Pancreas (tissue), 10 donors: ENCODE results near the gene EP400. TPM values are rescaled to one million over a fixed set of nuclear protein-coding genes. Genes with fewer than 3 reads are reported as not detected.

ENCODE experiments used
- ATAC-seq, 4 donors: fragments of 200-7000 bp; cut with Tn5 transposase; one replicate each; pipeline versions ENCODE4 v1.8.0 to v1.9.1; 2020; ENCODE audit warnings: mild to moderate bottlenecking in 4 of 4, moderate library complexity in 4 of 4
- DNase-seq, 6 donors: peaks; one replicate each; pipeline ENCODE4 v3.0.0-alpha.2; 2020
- FAIRE-seq: peaks from 2 replicates; lab custom pipeline; 2012; peaks lifted over from hg19 to GRCh38; lab: Jason Lieb, UNC
- H3K27ac ChIP-seq, 4 donors: fragments of 200-600 bp; sonication (generic); 1 replicate in 3 of 4; 2 replicates in 1 of 4; pipeline versions ENCODE4 v1.5.0 to v1.8.0; 2020
- H3K27me3 ChIP-seq, 4 donors: fragments of 200-600 bp; one replicate each; pipeline ENCODE4 v1.8.0; 2021
- H3K36me3 ChIP-seq, 3 donors: fragments of 200-600 bp; sonication (generic) in 1 of 3; one replicate each; pipeline versions ENCODE4 v1.5.0 to v1.8.0; 2020 to 2021
- H3K4me1 ChIP-seq, 3 donors: fragments of 200-600 bp; one replicate each; pipeline ENCODE4 v1.8.0; 2021
- H3K4me3 ChIP-seq, 4 donors: fragments of 200-600 bp; sonication (generic) in 2 of 4; one replicate each; pipeline versions ENCODE4 v1.5.0 to v1.8.0; 2020 to 2021
- H3K9me3 ChIP-seq, 4 donors: fragments of 200-600 bp; one replicate each; pipeline ENCODE4 v1.8.0; 2021
- CTCF ChIP-seq, 4 donors: fragments of 200-600 bp; sonication (generic) in 3 of 4; IDR thresholded peaks; one replicate each; pipeline versions ENCODE4 v1.5.0 to v1.8.0; 2021; ENCODE audit warnings: antibody characterized with exemption in 4 of 4
- WGBS, 2 donors: extraction: QIAGEN DNeasy Blood & Tissue Kit; methylation state at CpG; one replicate each; pipeline ENCODE4 v1.1.7; 2013; 5-methylcytosine and 5-hydroxymethylcytosine counted together
- intact Hi-C, 3 donors: fragments of 100-400 bp; cut with DNase I; formaldehyde crosslinking; loops; one replicate each; pipeline versions ENCODE4 v1.11.1 to v1.14.2; 2022
- polyA plus RNA-seq, 2 donors: library from polyadenylated mRNA; stranded (reverse); fragments of 200-250 nt; gene quantifications; one replicate each; pipeline ENCODE4 v1.2.3, GENCODE V29; 2013
- total RNA-seq, 6 donors: library from RNA; stranded (reverse); fragmentation: NEBNext Ultra II Directional in 4 of 6; extraction: Animal tissue kit (Norgen Biotek cat#: 25700) in 4 of 6; gene quantifications; one replicate each; pipeline versions ENCODE4 v1.2.1 to v1.2.4, GENCODE V29; 2021 to 2023
- donor health status: healthy with polysubstance abuse.
- donor health status: DM: no; HTN: no; CAD: no; lungs with moderate emphysema.
- donor health status: DM: no; HTN: no; CAD: no.
- donor health status: control.
- donor health status: control.
- donor health status: Bipolar disorder and iron deficiency.
- donor health status: DM: yes; HTN: yes; CAD: no.
- donor health status: DM: no; HTN: no; CAD: no.
- donor health status: DM: no; HTN: no; CAD: no.
- donor health status: DM: yes; HTN: yes; CAD: no.

Gene EP400
- total and polyA plus RNA-seq, 8 donors: 15.9 to 24.3 (median 16.7) TPM

GRCh38 chr12:131918311-131919050 lies 31.3 kb upstream of the EP400 start:
- TF ChIP-seq CTCF (IDR thresholded peaks at IDR 0.05): no peak
- intact Hi-C loops: no loop called here
- no peaks in the 10 kb centered on the region for H3K4me1 ChIP-seq
- H3K36me3 ChIP-seq: peaks cover 0 to 70% (median 52%) of the 10 kb centered on the region in 3 donors
- H3K9me3 ChIP-seq: no peaks in the 10 kb centered on the region
- H3K27me3 ChIP-seq: no peaks in the 10 kb centered on the region
- WGBS, 2 donors: 88 to 92% methylated on average over 18 to 20 of the region's 20 CpGs
- no peak overlapping the region for H3K27ac ChIP-seq
- ATAC-seq (no peak), DNase-seq (peak in 2 of 6 donors; percentile 24 to 55), FAIRE-seq (no peak)
- no peak overlapping the region for H3K4me3 ChIP-seq

GRCh38 chr12:131919051-131919347 lies 30.7 kb upstream of the EP400 start:
- Histone ChIP-seq H3K4me1 (no peaks in the 10 kb centered on the region), H3K36me3 (peaks cover 0 to 65% (median 52%) of the 10 kb centered on the region in 3 donors), H3K27me3 (no peaks in the 10 kb centered on the region), H3K4me3 (no peak overlapping the region), H3K27ac (no peak overlapping the region), H3K9me3 (no peaks in the 10 kb centered on the region)
- ATAC-seq (no peak), FAIRE-seq (no peak), DNase-seq (peak in 1 of 6 donors; percentile 72)
- WGBS, 2 donors: 96% methylated on average over 19 of the region's 19 CpGs
- intact Hi-C loops: no loop called here
- TF ChIP-seq CTCF (IDR thresholded peaks at IDR 0.05): no peak

GRCh38 chr12:131919366-131920156 lies 30.2 kb upstream of the EP400 start:
- ATAC-seq (peak in 2 of 4 donors; percentile 2 to 10), FAIRE-seq (no peak), DNase-seq (peak in 2 of 6 donors; percentile 16 to 74)
- Histone ChIP-seq H3K4me3 (no peak overlapping the region), H3K9me3 (no peaks in the 10 kb centered on the region), H3K27me3 (no peaks in the 10 kb centered on the region), H3K4me1 (no peaks in the 10 kb centered on the region), H3K27ac (no peak overlapping the region), H3K36me3 (peaks cover 0 to 59% (median 46%) of the 10 kb centered on the region in 3 donors)
- no peak for TF ChIP-seq CTCF (IDR thresholded peaks at IDR 0.05)
- intact Hi-C loops: no loop called here
- WGBS, 2 donors: 91 to 94% methylated on average over 34 to 37 of the region's 37 CpGs

- 95 to 98% methylated on average over 14 of the region's 14 CpGs for WGBS, 2 donors
- no peak for FAIRE-seq
- peaks cover 0 to 54% (median 43%) of the 10 kb centered on the region in 3 donors for H3K36me3 ChIP-seq
- TF ChIP-seq CTCF (IDR thresholded peaks at IDR 0.05): no peak
- intact Hi-C loops: no loop called here
- H3K4me1 ChIP-seq: no peaks in the 10 kb centered on the region
- ATAC-seq: no peak
- H3K27me3 ChIP-seq: no peaks in the 10 kb centered on the region
- no peak overlapping the region for H3K27ac ChIP-seq
- H3K4me3 ChIP-seq: no peak overlapping the region
- no peak for DNase-seq
- no peaks in the 10 kb centered on the region for H3K9me3 ChIP-seq
Observed at GRCh38 chr12:131920157-131920508, 29.6 kb upstream of the EP400 start.
